Measurements from ENCODE around the gene CSF2.

The CSF2 gene

DNA sequence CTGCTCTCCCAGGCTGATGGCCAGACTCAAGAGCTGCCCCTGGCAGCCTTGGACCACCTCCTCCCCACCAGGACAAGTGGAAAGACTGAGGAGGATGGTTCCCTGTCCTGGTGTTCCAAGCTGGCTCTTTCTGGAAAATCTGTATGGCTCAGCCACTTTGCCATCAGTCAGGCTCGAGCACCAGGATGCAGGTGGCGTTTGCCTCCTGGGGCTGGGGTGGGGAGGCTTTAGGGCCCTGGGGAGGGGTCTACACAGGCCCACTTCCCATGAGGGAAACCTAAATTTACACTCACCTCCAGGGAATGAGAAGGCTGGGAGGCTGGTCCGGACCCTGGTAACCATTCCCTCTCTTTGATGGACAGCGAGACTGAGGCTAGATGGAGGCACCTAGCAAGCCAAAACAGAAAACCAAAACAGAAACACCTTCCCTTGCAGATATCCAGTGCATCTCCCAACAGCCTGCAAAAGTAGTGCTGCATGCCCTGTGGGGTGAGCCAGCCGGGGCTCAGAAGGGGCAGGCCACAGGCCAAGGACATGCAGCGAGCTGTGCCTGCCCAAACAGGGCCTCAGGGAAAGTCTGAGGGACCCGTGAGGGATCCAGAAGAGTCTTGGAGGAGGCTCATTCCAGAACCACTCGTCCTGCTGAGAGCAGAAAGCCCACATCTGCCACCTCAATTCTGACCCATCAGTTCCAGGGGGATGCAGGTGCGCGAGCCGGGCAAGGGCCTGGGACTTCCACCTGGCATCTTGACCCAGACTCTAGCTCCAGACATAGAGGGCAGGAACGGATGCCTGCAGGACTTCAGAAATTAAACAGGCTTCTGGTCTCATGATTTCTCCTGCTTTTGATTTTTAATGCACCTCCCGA lies 5.4 kb upstream of the CSF2 start:
- no peak for DNase-seq (ENCODE audit: low read depth)

DNA sequence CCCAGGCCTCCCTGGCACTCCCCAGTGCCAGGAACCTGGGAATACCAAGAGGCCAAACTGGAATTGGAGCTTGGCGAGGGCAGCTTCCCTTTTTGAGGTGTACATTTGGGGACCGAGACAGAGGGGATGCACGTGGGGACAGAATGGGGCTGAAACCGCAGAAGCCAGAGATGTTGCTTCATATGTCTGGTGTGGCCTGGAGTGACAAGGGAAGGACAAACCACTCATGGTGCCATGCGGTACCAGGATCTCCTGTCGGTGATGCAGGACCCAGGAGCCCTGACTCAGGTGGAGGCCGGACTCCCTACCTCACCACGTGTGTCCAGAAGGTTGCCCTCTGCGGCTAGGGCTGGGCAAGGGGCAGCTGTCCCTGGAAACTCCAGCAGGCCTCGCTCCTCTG lies 4.0 kb upstream of the CSF2 start:
- DNase-seq (ENCODE audit: low read depth), result no peak

DNA sequence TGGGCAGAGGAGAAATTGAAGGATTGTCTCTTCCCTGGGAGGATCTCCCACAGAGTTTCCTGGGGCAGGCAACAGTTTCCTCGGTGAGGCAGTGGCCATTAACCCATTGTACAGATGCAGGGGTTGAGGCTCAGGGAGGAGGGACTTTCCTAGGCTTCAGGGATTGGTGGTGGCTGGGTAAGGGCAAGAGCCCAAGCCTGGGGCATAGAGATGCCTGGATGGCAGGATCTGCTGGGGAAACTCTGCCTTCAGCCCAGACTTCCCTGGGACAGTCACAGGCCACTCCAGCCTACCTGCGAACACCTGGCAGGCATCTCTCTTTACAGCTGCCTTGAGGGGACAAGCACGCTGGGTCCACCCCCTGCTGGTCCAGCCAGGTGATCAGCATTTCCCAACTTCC lies 3.6 kb upstream of the CSF2 start:
- DNase-seq (ENCODE audit: low read depth), result no peak

DNA sequence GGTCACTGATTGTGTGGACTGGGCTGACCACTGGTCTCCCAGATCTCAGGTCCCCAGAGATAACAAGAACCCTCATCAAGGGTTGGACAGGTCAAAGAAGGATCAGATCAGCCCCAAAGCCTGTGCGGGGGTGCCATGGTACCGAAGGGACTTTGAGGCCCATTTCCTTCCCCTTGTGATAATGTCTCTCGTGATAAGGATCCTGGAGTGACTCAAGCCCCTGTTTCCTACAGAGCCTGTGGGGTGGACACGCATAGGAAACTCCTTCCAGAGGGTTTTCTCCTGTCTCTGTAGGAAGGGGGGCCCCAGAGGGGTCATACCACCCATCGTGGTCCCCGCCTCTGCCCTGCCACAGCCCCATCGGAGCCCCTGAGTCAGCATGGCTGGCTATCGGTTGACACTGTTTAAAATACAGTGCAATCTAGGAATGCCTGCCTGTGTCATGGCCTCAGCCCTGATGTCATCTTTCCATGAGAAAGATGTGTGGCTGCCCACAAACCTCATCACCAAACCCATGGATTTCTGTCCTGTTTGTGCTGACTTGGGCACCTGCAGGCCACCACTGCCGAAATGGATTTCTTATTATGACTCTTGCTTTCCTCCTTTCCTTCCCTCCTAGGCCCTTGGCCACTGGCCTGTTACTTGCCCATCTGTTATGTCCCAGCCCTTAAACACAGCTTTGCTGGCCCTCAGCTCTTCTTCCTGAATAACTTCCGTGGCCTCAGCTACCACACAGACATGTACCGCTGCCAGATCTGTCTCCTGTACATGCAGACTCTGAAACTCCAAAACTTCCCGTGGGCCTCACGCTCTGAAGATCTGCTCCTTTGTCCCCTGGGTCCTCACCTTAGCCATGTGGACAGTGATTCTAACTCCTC lies 2.9 kb upstream of the CSF2 start:
- DNase-seq (ENCODE audit: low read depth), result no peak

DNA sequence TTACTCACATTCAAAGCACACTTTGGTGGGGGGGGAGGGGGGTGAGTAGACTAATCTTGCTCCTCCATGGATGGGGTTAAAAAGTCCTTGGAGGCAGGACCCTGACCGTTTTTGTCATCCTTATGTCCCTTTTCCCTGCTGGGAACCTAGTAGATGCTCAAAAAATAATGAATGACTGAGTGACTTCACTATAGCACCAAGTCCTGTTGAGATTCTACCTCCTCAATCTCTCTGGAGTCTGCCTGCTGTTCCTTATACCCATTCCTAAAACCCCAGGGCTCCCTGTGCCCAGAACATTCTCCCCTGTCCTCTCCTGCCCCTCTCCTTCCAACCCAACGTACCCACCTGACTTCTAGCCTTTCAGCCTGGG lies 2.3 kb upstream of the CSF2 start:
- DNase-seq (ENCODE audit: low read depth), result no peak

DNA sequence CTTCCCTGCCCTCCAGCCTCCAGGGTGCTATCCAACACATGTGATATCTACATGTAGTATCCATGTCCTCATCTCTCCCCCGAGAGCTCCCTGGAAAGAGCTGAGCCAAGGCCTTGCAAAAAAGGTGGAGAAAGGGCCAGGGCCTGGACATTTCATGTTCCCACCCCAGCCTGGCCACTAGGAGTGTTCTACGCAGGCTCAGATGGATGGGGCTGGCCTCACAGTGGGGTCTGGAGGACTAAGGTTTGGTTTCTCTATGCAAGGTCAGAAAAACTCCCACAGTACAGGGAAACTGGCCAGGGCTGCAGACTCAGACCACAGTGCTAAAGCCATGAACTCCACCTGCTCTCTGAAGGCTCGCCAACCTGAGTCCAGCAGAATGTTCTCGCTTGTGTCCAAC lies 1.5 kb upstream of the CSF2 start:
- DNase-seq (ENCODE audit: low read depth), result no peak

DNA sequence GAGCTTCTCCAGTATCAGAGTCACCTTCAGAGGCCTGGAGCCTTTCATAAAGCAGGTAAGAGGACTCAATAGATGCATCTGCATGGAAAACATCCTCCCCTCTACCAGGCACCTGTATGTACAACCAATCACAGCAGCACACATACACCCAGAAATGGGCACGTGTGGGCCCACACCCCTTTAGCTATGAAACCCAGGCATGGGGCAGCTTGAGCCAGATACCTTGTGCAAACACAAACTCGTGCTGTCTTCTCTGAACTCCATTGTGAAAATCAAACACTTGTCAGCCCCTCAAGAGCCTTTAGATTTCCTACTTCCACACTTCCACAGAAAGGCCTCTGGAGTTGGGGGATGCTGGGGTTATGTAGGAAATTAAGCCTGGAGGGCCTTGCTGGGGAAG lies 1.1 kb upstream of the CSF2 start:
- DNase-seq (ENCODE audit: low read depth), result no peak

DNA sequence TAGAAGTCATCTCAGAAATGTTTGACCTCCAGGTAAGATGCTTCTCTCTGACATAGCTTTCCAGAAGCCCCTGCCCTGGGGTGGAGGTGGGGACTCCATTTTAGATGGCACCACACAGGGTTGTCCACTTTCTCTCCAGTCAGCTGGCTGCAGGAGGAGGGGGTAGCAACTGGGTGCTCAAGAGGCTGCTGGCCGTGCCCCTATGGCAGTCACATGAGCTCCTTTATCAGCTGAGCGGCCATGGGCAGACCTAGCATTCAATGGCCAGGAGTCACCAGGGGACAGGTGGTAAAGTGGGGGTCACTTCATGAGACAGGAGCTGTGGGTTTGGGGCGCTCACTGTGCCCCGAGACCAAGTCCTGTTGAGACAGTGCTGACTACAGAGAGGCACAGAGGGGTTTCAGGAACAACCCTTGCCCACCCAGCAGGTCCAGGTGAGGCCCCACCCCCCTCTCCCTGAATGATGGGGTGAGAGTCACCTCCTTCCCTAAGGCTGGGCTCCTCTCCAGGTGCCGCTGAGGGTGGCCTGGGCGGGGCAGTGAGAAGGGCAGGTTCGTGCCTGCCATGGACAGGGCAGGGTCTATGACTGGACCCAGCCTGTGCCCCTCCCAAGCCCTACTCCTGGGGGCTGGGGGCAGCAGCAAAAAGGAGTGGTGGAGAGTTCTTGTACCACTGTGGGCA lies 642 bp downstream of the CSF2 start:
- DNase-seq (ENCODE audit: low read depth), result no peak

DNA sequence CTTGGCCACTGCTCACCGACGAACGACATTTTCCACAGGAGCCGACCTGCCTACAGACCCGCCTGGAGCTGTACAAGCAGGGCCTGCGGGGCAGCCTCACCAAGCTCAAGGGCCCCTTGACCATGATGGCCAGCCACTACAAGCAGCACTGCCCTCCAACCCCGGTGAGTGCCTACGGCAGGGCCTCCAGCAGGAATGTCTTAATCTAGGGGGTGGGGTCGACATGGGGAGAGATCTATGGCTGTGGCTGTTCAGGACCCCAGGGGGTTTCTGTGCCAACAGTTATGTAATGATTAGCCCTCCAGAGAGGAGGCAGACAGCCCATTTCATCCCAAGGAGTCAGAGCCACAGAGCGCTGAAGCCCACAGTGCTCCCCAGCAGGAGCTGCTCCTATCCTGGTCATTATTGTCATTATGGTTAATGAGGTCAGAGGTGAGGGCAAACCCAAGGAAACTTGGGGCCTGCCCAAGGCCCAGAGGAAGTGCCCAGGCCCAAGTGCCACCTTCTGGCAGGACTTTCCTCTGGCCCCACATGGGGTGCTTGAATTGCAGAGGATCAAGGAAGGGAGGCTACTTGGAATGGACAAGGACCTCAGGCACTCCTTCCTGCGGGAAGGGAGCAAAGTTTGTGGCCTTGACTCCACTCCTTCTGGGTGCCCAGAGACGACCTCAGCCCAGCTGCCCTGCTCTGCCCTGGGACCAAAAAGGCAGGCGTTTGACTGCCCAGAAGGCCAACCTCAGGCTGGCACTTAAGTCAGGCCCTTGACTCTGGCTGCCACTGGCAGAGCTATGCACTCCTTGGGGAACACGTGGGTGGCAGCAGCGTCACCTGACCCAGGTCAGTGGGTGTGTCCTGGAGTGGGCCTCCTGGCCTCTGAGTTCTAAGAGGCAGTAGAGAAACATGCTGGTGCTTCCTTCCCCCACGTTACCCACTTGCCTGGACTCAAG lies 1.5 kb downstream of the CSF2 start:
- DNase-seq (ENCODE audit: low read depth), result no peak

DNA sequence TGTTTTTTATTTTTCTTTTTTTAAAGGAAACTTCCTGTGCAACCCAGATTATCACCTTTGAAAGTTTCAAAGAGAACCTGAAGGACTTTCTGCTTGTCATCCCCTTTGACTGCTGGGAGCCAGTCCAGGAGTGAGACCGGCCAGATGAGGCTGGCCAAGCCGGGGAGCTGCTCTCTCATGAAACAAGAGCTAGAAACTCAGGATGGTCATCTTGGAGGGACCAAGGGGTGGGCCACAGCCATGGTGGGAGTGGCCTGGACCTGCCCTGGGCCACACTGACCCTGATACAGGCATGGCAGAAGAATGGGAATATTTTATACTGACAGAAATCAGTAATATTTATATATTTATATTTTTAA lies 2.1 kb downstream of the CSF2 start:
- DNase-seq (ENCODE audit: low read depth), result no peak

DNA sequence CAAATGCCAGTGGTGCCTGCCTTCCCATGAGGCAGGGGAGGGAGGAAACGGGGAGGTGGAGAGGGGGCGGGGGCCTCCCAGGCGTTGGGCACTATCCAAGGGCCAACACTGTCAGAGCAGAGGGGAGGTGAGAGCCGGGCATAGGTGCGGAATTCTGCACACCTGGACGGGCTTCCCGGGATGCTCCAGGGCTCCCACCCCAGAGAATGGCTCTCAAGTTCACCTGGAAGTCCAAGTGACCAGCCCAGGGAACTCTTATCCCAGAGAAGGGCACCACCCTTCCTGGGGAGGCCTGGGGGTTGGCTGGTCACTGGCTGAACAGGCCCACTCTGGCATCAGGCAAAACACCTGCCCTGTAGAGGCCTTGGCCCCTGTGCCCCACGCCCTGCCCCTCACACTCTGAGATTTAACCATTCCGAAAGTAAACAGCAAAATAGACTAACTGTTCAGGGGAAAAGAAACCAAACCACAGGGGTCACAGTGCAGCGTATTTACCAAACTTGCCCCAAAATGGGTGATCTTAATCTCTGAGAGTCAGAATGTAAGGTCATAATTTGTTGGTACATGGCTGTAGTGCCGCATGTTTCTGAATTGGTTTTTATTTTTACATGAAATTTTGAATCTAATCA lies 2.7 kb downstream of the CSF2 start:
- DNase-seq (ENCODE audit: low read depth), result no peak

DNA sequence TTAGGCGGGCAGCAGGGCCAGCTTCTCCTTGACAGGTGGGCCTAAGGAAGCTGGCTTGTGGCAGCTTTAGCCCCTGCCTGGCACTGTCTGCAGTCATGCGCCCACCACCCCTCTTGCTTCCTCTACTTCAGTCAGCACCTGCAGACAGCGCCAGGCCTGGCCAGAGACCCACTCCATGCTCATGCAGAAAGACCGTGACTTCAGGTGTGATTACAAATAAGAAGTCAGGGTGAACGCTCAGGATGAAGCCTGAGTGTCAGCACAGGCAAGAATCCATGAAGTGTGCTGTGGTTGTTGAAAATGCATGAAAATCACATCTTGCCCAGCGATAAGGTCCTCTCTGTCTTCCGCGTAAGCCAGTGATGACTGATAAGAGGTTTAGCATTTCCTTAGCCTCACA lies 3.4 kb downstream of the CSF2 start:
- no peak for DNase-seq (ENCODE audit: low read depth)

DNA sequence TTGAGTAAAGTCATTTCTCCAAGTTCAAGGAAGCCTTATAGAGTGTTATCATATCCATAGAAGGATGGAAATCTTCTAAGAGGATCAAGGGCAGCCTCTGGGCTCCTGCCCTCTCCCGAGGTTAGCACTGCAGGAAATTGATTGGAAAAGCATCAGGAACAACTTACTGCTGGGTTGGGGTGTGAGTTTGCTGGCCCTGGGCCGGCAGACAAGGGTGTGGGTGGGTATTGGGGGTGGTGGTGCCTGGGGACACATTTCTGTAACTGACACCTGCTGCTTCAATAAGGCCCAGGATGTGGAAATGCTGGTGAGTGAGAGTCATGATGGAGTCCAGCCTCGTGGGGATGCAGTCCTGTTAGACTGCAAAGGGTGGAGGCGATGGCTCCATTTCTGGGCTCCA lies 5.5 kb downstream of the CSF2 start:
- DNase-seq (ENCODE audit: low read depth), result no peak

DNA sequence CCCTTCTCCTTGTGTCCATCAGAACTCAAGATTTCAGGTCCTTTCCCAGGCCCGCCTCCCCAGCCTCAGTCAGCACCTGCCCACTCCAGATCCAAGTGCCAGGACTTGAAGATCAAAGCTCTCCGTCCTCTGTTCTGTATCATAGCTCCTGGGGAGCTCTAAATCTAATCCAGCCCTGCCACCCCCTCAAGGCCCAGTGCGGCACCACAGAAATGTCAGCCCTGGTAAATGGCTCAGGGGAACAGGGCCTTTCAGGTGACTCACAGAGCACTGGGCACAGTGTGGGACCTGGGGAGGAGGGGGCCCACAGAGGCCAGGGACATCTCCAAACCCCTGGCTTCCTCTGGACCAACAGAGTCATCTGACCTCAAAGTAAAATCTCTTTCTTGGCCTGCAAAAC lies 6.0 kb downstream of the CSF2 start:
- no peak for DNase-seq (ENCODE audit: low read depth)

DNA sequence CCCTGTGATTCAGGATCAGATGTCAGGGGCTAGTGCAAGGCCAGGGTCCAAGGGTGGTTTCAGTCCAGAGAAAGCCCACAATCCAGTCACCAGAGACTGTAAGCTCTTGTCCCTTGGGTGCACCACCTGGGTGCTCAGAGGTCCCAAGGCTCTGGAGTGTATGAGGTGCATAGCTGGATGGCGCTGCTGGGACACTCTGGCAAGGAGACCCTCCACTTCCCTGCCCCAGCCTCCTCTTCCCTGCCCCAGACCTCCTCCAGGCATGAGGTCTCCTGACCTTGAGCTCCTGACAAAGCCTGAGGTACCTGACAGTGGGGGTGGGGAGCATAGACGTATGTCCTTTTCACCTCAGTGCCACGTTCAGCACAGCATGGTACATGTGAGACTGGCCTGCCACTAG lies 7.0 kb downstream of the CSF2 start:
- DNase-seq (ENCODE audit: low read depth), result no peak

DNA sequence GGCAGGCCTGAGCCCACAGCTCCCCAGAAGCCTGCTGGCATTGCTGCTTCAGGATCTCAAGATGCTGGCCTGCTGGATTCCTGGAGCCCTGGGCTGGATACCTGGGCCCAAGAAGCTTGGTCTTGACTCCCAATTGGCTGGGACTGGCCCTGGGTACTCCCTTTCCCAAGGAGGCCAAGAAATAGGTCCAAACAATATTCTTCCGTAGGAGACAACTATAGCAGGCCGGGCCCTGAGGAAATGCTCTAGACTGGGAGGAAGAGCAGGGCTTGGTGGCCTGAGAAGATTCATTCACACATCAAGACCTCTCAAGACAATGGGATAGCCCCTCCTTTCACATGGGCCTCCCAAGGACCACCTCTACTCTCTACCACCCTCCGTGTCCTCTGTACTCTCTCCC lies 7.9 kb downstream of the CSF2 start:
- DNase-seq (ENCODE audit: low read depth), result no peak

DNA sequence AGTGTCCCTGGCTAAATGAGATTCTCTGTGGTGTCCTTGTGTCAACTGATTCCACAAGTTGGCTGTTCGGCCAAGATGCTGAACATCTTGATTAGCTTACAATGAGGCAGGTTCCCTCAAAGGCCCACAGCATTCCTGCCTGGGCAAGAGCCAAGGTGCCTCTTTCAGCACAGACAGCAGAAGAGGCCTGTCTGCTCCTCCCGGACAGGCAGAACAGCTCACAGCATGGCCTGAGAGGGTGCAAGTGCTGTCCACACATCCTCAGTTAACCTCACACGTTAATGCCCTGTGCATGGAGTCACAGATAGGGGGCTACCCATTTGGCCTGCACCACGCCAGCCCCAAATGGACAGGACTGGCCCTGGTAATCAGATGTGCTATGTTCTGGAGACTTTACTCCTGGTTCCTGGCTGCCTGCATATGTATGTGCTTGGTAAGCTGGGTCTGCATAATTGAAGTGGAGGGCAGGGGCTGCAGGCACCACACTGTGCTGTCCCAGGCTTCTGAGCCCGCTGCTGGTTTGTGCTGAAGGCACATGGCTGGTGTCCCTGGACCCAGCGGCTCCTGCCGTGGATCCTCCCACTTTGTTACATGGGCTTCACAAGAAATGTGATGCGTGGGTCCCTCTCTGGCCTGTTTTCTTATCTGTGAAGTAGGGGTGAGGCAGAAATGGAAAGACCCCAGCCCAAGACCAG lies 8.9 kb downstream of the CSF2 start:
- no peak for DNase-seq (ENCODE audit: low read depth)

DNA sequence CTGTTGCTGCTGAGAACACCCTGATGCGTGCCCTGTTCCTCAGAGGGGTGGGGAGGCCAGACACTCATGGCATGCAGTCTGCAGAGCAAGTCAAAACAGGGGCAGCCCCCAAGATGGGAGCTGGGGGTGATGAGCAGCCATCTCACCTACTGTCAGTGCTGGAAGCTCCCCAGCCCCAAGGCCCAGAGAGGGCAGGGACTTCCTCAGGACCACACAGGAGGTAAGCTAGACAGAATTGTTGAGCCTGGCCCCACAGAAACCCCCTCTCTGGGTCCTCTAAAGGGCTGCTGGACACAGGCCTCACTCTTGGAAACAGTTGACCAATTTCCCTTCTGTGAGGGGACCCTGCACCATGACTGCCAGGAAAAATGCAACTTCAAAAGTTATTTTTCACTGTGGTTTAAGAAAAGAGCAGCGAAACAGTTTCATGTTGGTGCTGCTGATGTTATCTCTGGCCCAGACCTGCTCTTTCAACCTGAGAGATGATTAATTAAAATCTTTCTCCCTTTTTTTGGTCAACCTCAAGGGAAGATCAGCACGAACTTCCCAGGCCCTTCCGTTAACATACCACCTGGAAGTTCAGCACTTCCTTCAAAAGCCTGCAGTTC lies 9.6 kb downstream of the CSF2 start:
- no peak for DNase-seq (ENCODE audit: low read depth)

DNA sequence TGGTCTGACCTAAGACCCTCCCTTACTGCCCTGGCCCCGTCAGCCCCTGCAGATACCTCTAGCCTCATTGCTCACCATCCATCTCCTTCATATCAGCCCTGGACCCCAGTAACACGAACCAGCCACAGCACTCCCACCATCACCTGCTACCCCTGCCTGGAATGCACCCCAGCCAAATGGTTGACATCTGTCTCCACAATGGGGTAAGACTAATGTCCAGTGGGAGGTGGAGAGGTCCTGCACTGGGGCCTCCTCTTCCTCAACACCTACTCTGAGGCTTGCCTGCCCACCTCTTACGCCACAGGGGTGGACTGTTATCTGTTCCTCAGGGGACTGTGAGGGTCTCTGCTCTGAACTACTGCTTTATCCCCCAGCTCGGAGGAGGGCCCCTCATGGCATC lies 12.1 kb downstream of the CSF2 start:
- DNase-seq (ENCODE audit: low read depth), result no peak

DNA sequence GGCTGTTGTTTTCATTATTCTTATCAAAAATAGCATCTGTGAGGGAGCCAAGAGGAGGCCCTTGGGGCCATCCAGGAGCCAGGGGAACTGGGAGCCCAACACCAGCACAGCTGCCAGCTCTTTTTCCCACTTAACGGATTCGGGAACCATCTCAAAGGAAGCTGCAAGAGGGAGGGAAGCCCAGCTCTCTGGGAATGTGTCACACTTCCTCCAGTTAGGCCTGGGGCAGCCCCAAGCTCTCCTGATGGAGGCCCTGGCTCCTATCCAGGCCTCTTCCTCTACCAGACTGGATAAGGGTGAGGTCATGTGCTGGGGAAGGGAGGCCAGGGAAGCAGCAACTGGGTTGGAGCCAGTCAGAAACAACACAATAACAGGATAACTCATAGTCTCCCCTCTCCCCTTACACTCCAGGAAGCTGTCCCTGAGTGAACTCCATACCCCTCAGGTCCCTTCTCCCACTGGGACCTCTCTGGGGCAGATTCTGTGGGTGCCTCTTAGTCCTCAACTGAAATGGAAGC lies 12.7 kb downstream of the CSF2 start:
- DNase-seq (ENCODE audit: low read depth), result no peak
